NCI-H226 (cell line): Measurements from ENCODE around the gene BCAN.

Experiments
- DNase-seq: peaks from one replicate; pipeline ENCODE4 v3.0.0-alpha.2; 2015

BCAN gene

GRCh38 chr1:156704166-156704711 is 62.3 kb downstream of the BCAN start:
- DNase-seq: no peak

DNA sequence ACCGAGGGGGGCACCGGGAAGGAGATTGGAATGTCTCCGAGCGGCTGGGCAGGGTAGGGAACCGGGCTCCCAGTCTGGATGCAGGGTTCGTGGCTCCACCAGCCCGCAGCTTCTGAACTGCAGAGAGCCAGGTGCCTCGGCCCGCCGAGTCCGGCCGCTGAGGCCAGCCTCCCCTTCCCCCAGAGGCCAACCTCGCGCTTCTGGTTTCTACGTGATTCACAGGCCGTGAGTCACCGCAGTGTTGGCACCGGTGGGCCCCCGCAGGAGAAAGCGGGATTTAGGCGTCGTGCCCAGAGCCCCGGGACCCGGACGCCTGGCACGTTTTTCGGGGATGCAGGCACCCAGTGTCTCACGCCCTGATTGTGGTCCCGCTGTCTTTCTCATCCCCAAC is 63.0 kb downstream of the BCAN start:
- peak; percentile 75 for DNase-seq

DNA sequence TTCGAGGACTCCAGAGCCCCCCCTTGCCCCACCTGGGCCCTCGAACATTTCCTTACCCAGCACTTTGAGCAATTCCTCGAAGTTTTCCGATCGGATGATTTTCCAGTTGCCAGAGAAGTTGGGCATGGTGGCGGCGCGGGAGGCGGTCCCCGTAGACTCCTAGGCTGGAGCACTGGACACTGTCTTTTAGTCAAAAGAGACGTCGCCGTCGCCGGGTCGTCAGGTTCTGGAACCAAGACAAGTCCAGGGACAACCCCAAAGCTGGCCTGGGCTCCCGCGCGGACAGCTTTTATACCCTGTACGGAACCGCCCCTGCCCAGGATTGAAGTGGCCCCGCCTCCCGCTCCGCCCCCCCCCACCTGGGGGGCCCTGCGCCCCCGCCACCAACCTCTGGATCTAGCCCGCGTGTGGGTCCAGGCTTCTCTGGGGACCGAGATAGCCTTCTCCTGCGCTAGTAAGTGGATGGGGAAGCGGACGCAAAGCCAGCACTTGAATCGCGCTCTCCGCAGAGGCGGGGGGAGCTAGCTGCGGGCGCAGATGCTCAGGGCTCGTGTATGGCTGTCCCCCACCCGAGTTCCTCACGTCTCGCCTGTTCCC is 63.5 kb downstream of the BCAN start, which contains the start of gene CRABP2:
Gene CRABP2 (minus strand): TSS at position 263 of the 597 bp plus-strand sequence. CDS start 137 bp downstream, at position 126.
- DNase-seq: no peak

DNA sequence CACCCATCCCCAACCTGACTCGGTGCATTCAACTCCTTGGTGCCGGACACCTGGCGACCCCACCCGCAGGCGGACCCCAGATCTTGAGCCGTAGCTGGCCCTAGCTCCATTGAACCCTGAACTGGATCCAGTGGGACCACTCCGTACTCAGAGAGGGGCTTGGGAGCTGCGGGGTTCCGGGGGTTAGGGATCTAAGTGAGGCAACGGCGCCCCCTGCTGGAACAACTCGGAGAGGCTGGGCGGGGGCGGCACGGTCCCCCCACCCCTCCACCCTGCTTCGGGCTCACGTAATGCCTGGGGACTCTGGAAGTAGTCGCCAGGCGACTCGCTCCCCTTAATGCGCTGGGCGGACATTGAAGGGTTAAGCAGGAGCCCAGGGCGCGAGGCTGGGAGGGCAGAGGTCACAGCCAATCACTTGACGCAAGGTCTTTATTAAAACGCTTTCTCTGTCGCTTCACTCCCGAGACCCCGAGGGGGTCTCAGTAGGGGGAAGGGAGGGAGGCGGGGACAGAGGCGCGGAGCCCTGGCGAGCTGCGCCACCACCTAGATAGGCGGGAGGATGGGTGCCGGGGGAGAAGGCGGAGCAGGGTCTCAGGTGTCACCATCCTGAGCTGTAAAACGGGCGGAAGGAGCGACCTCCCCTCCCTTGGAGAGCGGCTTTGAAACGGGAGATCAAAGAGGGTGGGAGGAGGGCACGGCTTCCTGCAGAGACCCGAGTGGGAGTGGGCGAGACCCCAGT is 64.2 kb downstream of the BCAN start:
- no peak for DNase-seq

- DNase-seq: no peak
Observed at GRCh38 chr1:156706657-156707416, 64.9 kb downstream of the BCAN start.

DNA sequence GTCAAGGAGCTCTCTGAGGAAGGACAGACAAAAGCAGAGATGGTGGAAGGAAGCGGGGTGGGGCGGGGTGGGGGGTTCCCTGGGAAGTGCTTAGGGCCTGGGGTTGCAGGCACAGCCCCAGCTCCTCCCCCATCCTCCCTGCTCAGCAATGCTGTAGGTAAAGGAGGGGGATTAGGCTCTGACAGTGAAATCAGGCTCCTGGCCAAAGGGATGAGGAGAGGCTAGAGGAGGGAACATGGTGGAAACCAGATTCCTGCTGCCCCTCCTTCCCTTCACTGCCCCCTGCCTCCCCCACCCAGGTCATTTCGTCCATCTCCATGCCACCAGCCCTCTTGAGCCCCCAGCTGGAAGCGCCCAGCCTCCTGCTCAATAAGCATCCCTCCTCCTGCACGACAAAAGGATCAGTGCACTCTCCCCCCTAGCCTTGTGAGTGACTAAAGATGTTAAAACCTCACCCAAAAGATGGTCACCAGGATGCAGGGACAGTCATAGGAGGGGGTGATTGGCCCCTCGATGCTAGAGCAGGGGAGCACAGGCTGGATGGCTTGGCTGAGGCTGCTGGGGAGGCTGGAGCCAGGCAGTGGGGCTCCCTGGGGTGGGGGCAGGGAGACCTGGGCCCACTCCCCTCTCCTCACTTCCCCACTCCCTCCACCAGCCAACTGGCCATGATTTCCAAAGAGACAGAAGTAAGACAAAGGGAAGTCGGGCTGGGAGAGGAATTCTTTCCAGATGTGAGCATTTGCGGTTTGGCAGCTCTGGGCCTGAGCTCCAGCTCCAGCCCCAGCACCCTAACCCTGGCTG is 65.7 kb downstream of the BCAN start:
- no peak for DNase-seq

DNA sequence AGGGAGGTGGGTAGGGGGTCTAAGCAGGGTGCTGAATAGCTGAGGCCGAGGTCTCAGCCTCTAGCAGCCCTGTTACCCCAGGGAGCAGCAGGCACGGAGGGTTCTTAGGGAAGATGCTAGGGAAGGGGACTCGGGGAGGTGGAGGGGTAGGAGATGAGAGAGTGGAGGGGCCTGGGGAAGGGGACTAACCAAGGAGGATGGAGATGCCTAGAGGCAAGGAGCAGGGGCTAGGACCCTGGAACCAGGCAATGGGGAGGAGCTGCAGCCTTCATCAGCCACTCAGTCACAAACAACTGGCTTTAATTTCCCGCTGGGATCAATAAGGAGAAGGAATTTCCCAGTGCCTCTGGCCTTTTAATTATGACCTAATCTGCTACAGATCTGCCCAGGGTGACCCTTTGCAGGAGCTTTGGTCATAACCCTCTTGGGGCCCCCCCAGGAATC is 66.3 kb downstream of the BCAN start:
- DNase-seq: no peak

DNA sequence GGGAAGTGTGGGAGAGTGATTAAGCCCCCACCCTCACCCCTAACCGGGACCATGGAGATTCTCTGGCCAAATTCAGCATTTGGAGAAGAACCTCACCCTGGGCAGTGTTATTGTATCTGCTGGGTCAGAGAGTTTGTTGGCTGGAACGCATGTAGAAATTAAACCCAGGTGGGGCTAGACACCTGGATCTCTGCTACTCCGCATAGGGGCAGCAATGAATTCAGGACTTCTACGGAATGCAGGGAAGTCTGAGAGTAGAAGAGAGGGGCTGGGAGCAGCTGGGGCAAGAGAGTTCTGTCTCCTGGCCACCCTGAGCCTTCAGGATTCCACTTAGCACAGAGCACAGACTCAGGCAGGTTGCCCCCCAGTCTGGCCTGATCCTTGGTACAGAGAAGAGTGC is 67.1 kb downstream of the BCAN start:
- no peak for DNase-seq
